Right lung (tissue), 5 donors: ENCODE measurements around the gene RAB3C. TPM values are rescaled to one million over a fixed set of nuclear protein-coding genes. Genes with fewer than 3 reads are reported as not detected.
A peak's percentile ranks its signal among the peaks of the same experiment; 100 is the strongest.

Experiments used
- DNase-seq, 2 donors: peaks; one replicate each; pipeline ENCODE4 v3.0.0-alpha.2; 2013
- polyA plus RNA-seq, 5 donors: library from polyadenylated mRNA; unstranded; fragments of 120-200 nt; gene quantifications; one replicate each; pipeline versions ENCODE4 v1.2.1 to v1.2.3, GENCODE V29; 2013; ENCODE audit warnings: inconsistent platforms in 1 of 5, low replicate concordance in 1 of 5; ENCODE audit not compliant: insufficient read length in 5 of 5, insufficient read depth in 1 of 5

The RAB3C gene
- polyA plus RNA-seq, 5 donors = 0.68 to 2.8 (median 1.3) TPM

DNA sequence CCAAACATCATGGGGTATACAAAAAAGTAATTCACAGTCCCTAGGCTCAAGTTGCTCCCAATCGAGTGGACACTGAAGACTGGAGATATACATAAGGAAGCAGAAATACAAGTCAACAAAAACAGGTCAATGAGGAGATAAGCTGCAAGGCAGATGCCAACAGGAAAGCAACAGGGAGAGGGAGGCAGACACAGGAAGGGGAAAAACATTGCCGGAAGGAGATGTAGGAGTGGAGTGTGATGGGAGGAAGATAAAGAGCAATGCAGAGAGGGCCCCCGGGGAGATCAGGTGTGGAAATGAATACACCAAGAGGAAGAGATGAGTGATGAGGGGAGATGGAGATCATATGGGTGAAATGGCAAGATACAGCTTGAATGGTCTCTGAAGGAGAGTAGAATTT is 243.0 kb downstream of the RAB3C start:
- no peak for DNase-seq

DNA sequence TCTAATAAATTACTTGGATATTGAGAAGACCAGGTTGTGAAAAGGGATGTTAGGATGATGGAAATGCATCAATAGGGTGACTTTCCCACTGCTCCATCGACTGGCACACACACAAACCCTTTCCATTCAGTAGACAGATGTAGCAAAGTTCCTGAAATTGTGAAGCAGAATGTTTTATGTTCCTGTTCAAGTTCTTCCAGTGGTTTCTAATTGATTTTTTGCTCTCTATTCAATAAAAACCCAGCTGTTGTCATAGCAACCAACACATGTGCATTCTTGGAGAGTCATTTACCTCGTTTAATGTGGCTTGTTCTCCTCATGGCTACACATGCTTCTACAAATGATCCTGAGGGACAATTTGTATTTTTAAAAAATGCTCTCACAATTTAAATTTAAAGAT is 244.6 kb downstream of the RAB3C start:
- DNase-seq = no peak

DNA sequence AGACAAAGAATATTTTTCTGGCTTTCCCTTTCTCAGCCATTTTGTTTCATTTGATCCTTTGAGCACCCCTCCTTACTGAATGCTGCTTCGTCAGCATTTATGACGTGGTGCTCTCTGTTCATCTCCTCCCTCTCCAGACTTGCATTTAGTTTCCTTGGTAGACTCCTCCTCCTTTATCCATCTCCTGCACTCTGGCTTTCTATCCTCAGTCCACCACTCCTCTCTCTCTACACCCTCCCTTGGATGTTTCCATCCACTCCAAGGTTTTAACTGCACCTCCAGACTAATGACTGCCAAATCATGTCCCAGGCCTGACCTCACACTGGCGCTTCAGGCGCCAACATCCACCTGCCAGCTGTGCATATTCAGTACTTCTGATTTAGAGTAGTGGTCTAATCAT is 245.4 kb downstream of the RAB3C start:
- no peak for DNase-seq

DNA sequence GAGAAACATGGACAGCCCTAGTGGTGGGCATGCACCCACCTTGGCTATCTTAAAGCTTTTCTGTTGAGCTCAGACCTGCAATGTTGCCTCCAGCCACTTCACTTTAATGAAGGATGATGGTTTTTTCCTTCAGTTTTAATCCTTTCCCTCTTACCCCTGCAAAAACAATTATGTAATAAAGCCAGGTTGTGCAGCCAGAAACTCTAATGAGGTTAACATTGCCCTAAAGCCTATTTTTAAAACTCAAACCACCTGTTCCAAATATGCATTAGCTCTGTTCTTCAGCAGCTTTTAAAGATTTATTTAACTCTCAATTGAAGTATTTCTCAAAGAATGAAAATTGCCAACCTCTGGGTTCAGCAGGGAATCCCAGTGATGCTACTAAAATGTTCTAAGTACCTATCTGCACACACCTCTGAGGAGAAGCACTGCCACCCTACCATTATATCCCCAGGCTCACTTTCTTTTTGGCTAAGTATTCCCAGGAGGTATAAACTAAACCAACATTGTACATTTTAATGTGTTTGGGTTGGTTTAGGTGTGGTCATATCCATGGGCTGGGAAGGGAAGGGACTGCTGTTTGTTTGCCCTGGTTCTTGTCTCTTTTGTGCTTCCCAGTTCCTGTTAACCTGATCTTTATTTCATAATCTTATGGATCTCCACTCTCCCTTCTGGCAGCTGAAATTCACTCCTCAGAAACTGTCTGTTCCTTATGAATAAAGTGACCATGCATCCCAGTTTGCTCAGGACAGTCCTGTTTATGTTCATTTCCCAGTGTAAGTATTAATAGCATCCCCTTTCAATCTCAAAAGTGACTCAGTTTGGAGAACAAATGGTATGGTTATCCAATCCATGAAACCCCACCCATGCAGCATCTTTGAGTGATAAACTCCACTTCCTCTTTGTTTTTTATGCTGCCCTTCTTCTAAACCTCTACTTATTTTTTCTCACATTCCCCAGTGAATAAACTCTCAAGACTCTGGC is 251.7 kb downstream of the RAB3C start:
- no peak for DNase-seq

DNA sequence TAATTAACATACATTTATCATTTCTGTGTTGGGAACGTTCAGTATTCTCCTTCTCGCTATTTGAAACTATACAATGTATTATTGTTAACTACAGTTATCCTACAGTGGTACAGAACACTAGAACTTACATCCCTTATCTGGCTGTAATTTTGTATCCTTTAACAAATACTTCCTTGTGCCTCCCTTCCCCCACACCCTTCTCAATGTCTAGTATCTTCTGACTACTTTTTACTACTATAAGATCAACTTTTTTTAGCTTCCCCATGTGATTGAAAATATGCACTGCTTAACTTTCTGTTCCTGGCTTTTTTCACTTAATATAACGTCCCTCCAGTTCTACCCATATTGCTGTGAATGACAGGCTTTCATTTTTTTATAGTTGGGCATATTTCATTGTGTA is 253.5 kb downstream of the RAB3C start:
- DNase-seq = no peak

DNA sequence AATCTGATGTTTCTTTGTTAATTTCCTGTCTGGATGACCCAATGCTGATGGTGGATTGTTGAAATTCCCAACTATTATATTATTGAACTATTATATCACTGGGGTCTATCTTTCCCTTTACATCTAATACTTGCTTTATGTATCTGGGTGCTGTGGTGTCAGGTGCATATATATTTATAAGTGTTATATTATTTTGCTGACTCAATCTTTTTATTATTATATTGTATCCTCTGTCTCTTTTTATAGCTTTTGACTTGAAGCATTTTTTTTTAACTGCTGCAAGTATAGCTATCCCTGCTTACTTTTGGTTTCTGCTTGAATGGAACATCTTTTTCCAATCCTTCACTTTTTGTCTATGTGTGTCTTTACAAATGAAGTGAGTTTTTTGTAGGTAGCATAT is 255.9 kb downstream of the RAB3C start:
- no peak for DNase-seq

DNA sequence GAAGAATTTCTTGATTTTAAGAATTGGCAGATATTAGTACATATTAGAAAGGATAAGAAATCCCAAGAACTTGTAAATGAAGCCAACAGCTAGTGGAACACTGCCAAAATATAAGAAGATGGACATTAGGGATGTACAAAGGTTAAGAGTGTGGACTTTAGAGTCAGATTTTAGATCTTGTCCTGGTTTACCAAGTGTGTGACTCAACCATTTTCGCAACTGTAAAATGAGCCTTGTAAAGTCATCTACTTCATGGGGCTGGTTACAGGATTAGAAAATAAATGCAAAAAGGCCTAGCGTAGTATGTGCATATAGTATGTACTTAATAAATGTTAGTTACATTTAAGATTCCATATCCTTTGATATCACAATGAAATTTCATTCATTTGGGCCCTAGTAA is 260.0 kb downstream of the RAB3C start:
- DNase-seq = no peak

DNA sequence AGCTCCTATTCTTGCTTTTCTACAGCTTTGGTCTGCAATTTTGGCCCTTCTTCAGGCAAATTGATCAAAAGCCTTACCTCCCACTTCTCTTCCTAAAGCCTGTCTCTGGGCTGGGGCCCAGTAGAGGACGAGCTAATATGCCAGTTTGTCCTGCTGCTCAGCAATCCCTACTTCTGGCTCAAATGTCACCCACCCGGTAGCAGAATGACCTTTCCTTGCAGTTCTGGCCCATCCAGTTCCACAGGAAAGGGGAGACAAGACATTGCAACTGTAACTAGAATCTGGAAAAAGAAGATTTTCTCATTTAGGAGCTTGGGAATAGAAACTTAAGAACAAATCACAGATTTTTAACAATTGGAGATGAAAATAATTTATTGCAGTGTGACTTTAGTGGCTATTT is 261.5 kb downstream of the RAB3C start:
- no peak for DNase-seq

DNA sequence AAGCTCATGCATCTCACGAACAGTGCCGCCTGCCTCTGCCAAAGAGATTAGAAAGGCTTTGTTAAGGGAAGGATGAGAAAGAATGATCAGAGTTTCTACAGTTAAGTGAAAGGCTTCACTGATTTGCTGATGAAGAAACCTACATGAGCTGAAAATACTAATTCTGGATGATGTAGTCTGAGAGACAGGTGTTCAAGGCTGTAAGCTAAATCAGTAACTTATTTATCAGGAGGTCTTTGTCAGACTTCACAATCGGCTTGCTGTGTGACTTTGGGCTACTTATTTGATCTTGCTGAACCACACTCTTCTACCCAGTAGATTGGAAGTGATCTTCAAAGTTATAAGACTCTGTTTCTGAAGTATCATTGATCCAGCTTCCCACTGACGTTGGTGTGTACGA is 264.2 kb downstream of the RAB3C start:
- DNase-seq = no peak

DNA sequence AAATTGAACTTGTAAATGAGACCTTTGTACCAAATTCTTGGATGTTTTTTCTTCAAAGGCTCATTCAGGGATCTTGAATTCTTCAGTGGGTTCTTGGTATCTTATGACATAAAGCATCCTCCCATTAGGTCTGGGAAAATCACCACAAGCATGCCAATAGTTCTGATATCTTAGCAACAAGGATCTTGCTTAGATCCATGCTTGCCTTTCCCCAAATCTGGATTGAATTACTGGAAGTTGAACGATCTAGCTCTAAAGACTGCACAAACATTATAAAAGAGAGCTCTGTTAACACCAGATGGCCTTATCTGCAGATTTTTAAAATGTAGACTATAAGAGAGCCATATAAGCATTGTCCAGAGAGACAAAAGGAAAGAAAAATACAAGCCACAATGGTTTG is 266.3 kb downstream of the RAB3C start:
- no peak for DNase-seq

DNA sequence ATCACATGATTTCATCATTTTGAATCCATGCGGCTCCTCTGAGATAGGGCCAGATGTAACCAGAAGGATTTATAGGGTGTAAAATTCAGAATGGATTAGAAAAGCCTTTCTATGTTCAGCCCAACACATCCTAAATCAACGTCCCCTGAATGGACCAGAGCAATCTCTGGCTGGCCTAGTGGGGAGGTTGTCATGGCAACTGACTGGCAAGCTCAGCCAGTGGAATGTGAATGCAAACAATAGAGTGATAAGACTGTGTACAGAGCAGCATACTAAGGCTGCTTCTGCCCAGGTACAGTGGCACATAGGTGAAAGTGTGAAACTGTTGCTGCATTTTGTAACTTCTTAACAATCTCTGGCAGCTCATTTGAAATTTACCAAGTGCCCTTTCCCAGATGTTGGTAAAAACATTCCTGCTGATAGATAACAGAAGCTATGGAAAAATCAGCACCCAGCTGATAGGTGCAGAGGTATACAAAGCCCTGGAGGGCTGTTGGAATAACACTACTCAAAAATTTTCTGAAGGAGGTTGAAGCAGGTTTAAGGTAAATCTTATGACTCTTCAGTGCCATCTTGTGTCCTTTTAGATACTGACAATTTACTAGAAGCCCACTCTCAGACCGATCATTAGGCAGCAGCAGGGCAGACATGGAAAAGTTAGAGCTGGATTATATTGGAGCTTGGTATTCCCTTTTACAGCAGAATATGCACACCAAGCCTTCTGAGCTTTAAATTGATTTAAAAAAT is 267.2 kb downstream of the RAB3C start:
- DNase-seq = peak; percentile 77 to 78

DNA sequence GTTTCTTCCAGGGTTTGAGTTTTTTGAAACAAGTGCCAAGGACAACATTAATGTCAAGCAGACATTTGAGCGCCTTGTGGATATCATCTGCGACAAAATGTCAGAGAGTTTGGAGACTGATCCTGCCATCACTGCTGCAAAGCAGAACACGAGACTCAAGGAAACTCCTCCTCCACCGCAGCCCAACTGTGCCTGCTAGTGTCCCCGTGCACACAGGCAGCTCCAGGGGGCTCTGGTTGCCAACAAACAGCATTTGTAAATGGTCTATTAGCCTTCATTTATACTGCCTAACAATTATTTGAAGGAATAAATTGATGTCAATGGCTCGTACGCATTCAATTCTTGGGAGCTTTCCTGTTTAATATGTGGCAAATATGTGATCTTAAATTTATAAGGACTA is 268.3 kb downstream of the RAB3C start:
- DNase-seq = no peak

DNA sequence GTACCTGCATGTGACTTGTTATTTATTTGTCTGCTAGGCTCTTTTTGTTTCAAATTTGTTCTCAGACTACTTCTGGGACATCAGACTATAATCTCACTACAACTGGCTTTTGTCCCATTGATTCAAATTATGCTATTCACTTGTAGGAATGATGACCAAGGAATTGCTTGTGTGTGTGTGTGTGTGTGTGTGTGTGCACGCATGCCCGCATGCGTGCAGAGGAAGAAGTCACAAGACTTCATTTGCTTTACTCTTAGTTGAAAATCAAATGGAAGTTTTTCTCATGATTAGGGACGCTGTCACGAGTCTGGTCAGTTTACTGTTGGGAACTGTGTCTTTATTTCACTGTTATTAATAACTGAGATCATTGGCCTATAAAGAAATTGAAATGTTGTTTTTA is 268.7 kb downstream of the RAB3C start:
- no peak for DNase-seq

DNA sequence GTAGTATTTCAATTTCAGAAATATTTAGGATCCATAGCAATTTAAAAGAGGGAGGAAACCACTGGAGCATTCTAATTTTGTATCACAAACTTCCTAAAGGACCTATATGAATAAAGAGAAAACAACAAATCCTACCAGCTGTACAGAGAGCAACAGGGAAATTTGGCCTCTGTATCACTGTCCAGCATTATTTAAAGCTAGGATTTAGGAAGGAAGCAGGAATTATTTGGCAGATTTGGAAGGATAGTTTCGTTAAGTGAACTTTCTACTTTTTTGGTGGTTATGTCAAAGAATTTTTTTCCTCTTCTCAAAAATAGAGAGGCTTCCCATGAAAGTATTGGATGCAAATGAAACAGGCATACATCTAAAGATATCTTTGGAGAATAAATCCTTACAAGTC is 269.7 kb downstream of the RAB3C start:
- no peak for DNase-seq

DNA sequence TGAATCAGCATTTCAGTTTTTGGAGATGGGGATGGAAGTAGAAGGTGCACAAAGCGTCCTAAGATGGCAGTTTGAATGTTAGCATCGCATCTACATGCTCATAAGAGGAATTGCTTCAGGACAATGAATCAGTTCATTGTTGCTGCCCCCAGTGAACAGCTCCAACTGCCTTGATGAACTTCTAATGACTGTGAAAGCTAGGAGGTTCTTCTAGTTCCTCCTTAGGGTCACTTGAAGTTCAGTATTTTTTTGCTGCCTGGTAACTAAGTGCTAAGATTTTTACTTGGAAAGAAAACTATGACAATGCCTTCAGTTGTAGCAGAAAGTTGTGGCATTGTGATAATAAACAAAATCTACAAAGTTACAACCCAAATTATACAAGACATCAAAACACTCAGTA is 271.6 kb downstream of the RAB3C start:
- peak; percentile 50 for DNase-seq

DNA sequence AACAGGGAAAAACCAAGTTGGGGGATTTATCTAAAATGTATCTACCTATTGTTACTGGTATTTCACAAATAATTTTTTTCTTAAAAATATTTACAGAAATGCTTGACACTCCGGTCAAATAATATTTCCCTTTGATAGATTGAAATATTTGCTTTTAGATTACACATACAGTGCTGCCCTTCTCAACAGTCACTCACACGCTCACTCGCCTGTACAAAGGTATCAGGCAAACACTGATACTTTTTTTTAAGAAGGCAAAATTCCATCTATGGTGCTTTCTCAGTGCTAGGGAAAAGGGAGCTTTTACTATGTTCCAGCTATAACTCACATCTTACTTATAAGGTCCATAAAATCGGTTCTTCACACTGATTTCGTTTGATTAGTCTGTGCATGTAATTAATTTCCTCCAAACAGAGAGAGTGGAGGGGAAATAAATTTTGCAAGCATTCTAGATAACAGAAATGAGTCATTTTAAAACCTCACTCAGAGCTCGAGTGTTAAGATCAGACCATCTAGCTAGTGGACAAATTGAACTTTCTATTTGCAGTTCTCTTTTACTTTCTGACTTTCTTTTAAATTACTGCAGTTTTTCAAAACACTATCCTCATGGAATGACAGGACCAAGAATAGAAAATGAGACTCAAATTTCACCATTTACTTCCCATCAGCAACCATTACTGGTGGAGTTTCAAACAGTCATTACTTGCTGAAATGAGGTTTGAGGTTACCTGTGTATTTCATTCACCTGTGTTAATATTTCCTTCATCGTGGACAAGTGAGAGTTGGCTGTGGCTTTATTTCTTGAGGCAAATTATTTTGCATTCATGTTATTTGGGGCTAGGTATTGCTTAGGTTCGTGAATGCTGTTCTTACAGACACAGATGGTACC is 273.2 kb downstream of the RAB3C start:
- no peak for DNase-seq

DNA sequence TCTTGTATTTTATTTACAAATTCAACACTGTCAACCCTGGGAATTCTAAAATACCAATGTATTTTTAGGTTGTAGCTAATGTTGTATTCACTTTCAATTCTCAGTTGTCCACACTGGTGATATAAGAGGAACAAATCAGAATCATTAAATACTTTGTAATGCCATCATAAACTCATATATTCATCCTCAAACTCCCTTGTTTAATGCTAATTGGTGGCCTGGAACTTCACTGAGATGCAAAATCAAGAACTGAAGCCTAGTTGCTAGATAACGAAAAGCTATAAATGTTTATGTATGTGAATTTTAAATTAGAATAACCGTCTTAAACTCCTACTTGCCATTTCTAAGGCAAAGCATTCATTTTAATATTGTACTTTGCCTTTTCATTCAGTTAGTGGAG is 274.7 kb downstream of the RAB3C start:
- DNase-seq = no peak

DNA sequence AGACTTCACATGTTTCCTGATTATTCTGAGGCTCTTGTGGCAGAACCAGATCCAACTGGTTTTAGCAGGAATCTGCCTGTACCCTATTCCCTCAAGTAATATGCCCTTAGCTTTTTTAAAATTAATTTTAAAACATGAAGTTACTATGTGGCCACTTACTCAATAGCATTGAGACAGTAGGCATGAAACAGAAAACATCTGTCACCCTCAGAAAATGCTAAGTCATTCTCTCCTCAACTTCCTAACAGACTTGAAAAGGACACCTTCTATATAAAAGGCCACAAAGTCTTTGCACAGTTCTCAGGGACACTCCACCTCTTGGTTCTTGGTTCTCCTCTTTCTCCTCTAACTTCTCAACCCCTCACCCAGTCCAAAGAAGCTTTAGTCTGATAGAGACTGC is 277.8 kb downstream of the RAB3C start:
- DNase-seq = no peak

DNA sequence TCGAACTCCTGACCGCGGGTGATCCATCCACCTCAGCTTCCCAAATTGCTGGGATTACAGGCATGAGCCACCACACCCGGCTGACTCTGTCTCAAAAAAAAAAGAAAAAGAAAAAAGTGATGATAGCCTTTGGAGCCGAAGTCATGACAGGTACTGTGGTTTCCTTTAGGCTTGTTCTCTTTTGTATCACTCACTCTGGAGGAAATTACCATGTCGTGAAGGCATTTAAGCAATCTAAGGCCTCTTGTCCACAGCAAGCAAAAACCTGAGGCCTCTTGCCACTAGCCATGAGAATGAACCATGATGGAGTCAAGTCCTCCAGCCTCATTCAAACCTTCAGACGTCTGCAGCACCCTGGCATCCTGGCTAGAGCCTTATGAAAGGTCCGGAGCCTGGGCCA is 286.1 kb downstream of the RAB3C start:
- no peak for DNase-seq

DNA sequence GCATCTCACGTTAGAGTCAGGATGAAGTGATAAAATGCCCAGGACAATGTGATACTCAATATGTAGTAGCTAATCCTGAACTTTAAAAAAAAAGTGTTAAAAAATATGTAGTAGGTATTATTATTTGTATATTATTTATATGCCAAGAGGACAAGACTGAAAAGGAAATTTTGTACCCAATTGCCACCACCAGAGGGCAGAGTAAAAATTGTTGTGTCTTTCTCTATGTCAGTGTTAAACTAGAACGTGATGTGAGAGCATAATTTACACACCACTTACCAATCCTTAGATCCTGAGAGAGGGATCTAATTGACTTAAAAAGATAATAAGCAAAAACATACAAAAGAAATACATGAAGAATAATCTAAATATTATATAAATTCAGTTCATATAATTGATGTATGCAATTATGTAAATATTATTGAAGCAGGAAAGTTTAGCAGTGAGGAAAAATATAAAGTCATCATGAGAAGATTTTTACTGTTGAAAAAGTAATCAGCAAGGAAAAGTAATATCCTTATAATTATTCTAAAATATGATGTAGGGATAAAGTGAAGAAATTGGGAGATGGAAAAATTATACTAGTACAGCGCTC is 288.9 kb downstream of the RAB3C start:
- DNase-seq = no peak

DNA sequence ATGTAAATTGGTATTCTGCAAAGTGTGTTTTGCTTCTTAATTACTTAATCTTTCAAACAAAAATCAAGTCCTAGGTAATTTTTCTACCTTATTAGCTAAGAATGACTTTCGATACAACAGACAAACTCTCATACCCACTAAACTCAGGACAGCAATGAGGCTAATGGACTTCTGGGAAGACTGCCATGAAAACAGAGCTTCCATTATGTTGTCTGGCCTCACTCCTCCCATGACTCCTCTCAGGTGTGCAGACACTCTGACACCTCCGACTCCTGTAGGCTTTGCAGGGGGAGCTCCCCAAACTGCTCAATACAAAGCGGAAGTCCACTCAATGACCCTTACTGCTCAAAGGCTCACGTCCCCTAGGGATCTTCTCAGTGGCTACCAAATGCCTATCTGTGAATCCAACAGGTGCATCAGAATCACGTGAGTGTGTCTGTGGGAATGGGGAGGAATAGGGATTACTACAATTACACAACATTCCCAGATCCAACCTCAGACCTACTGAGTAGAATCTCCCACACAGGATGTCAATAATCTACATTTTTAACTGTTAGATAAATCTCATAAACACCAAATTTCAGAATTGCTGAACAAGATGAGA is 289.9 kb downstream of the RAB3C start:
- DNase-seq = no peak
